ENCODE measurements around the gene GCN1. TPM values are rescaled to one million over a fixed set of nuclear protein-coding genes. Genes with fewer than 3 reads are reported as not detected.

Gene GCN1
- total RNA-seq (2014; rRNA removed; shearing (Covaris generic)): 107 and 150 TPM in 2 replicates

GRCh38 chr12:120194534-120195395, at the start of gene GCN1:
Gene GCN1, minus strand, starts transcription at chr12:120194715. Its CDS starts 18 bp downstream, at chr12:120194697.

GRCh38 chr12:120116441-120116791, 78.1 kb downstream of the GCN1 start, which contains the start of gene RAB35:
Gene RAB35, minus strand, starts transcription at chr12:120116753. Its CDS starts 103 bp downstream, at chr12:120116650.

Small RNAs within 50 kb of the gene (small RNA-seq; reads per million reads assigned to genes)
- gene MIR4498: 0.25 reads per million

Other genes with a start within 250 kb of the GCN1 start
- 0.16 and 0.19 TPM in 2 replicates for gene BICDL1, start 205.5 kb downstream of the GCN1 start, total RNA-seq (2014; rRNA removed; shearing (Covaris generic))
- gene RAB35, start 78.0 kb downstream of the GCN1 start, total RNA-seq (2014; rRNA removed; shearing (Covaris generic)): 28.2 and 29.4 TPM in 2 replicates
- gene RPLP0, start 6.4 kb upstream of the GCN1 start, total RNA-seq (2014; rRNA removed; shearing (Covaris generic)): 6,928 and 7,524 TPM in 2 replicates
- 108 and 144 TPM in 2 replicates for gene PXN, start 71.0 kb upstream of the GCN1 start, total RNA-seq (2014; rRNA removed; shearing (Covaris generic))
- under 0.01 TPM in 1 of 2 replicates, not detected in the other for gene RNU4-2, start 97.2 kb upstream of the GCN1 start, total RNA-seq (2014; rRNA removed; shearing (Covaris generic))
- under 0.01 TPM in 2 replicates for gene RNU4-1, start 98.5 kb upstream of the GCN1 start, total RNA-seq (2014; rRNA removed; shearing (Covaris generic))
- gene SIRT4, start 107.6 kb upstream of the GCN1 start, total RNA-seq (2014; rRNA removed; shearing (Covaris generic)): 0.80 and 1.3 TPM in 2 replicates
- gene PLA2G1B, start 133.1 kb upstream of the GCN1 start, total RNA-seq (2014; rRNA removed; shearing (Covaris generic)): not detected in 2 replicates
- 0.19 TPM in 2 replicates for gene MSI1, start 174.4 kb upstream of the GCN1 start, total RNA-seq (2014; rRNA removed; shearing (Covaris generic))
- 679 and 783 TPM in 2 replicates for gene COX6A1, start 243.4 kb upstream of the GCN1 start, total RNA-seq (2014; rRNA removed; shearing (Covaris generic))

All from A375 (cell line).